Cardiac fibroblast (primary cell): ENCODE measurements around the gene SSTR3.

Experiments used
- DNase-seq, 2 donors: peaks; one replicate each; pipeline versions ENCODE4 v3.0.0 to v3.0.0-alpha.2; 2010; ENCODE audit warnings: low read depth in 2 of 2
- H3K4me3 ChIP-seq, 2 donors: replicated peaks in 1 of 2; 1 replicate in 1 of 2; 2 replicates in 1 of 2; pipeline ENCODE4 v1.5.1; 2011; ENCODE audit warnings: low read depth in 2 of 2, low read length in 2 of 2, mild to moderate bottlenecking in 2 of 2, moderate library complexity in 1 of 2
- TF ChIP-seq, protein P1 (sequence below): IDR thresholded peaks from one replicate; pipeline ENCODE4 v1.5.1; 2011; ENCODE audit warnings: low read depth, mild to moderate bottlenecking, low read length, inconsistent platforms

SSTR3 gene

DNA sequence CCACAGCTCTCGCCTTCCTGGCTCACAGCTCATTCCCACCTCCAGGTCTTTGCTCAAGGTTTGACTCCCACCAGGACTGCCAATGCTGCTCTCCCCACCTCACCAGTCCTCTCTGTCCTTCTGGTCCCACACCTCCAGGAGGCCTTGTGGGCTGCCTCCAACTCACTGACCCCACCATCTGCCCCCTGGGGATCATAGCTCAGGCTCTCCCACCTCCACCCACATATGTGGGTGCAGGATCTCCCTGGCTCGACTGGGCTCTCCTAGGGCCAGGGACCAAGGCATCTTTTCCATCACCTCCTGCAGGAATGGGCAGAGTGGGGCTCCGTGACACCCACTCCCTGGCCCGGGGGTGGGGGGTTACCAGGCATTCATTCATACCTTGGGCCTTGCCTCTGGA is 13.8 kb upstream of the SSTR3 start:
- TF ChIP-seq, protein P1, sequence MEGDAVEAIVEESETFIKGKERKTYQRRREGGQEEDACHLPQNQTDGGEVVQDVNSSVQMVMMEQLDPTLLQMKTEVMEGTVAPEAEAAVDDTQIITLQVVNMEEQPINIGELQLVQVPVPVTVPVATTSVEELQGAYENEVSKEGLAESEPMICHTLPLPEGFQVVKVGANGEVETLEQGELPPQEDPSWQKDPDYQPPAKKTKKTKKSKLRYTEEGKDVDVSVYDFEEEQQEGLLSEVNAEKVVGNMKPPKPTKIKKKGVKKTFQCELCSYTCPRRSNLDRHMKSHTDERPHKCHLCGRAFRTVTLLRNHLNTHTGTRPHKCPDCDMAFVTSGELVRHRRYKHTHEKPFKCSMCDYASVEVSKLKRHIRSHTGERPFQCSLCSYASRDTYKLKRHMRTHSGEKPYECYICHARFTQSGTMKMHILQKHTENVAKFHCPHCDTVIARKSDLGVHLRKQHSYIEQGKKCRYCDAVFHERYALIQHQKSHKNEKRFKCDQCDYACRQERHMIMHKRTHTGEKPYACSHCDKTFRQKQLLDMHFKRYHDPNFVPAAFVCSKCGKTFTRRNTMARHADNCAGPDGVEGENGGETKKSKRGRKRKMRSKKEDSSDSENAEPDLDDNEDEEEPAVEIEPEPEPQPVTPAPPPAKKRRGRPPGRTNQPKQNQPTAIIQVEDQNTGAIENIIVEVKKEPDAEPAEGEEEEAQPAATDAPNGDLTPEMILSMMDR = no peak
- no peak for DNase-seq
- H3K4me3 ChIP-seq = no peak overlapping the region

DNA sequence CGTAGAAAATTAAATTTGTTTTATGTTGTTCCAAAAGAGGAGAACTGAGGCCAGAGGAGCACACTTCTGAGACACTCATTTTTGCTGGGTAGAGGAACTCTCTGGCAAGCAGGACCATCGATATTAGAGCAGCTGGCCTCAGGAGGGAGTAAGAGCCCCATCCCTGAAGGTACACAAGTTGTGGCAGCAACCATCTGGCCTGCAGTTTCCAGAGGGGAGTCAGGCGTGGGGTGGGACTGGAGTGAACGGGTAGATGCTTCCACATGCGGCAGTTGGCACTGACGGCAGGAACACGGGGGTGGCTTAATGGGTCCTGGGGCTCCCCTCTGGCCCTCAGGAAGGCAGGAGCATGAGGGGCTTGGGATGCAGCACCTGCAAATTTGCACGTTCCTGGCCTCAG is 13.2 kb upstream of the SSTR3 start:
- TF ChIP-seq, protein P1 = peak; percentile 8
- no peak overlapping the region for H3K4me3 ChIP-seq
- DNase-seq = peak in 1 of 2 donors; percentile 23

DNA sequence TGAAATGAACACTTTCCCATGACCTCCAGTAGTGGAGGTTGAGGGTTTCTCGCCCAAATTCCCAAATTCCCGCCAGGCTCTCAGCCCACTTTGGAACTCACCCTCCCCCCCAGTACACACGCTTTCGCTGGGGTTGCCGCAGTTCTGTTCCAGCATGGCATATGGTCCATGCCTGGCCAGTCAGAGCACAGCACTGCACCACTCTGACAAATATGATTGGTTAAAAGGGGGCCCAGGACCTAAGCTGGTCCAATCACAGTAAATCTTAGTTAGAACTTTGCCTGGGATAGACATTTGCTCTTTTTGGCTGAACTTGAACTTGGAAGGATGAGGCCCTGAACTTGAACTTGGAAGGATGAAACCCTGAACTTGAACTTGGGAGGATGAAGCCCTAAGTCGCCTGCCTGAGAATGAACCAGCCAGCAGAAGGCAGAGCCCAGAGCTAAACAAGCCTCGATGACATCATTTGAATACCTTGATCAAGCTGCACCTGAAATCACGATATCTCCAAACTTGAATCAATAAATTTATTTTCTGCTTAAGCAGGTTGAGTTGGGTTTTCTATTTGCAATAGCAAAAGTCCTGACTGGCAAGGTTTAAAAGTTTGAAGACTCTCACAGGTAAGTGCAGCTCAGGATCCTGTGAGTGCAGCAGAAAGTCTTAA is 12.6 kb upstream of the SSTR3 start:
- no peak overlapping the region for H3K4me3 ChIP-seq
- DNase-seq = no peak
- TF ChIP-seq, protein P1 = no peak

DNA sequence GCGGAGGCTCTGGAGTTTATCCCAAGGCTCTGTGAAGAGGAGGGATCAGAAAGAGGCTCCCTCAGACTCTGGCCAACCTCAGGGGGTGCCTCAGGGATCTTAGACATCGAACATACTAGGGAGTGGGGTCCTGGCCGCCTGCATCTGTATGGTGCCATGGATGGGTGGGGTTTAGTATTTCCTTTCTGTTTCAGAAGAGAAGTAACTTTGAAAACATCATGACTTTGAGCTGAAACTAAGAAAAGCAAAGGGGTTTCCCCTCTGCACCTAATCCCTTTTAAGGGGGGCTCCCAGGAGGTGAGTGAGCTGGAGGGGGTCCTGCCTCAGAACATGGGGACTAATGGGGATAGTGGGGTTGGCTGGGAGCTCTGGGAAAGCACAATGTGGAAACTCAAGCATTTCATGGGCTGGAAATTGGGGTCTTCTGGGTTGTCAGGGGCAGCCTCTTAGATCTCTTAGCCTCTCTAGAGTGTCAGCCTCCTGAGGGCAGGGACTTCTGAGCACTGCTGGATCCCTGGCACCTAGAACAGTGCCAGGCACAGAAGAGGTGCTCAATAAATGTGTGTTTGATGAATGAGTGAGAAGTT is 11.8 kb upstream of the SSTR3 start:
- TF ChIP-seq, protein P1 = no peak
- DNase-seq = no peak
- no peak overlapping the region for H3K4me3 ChIP-seq

DNA sequence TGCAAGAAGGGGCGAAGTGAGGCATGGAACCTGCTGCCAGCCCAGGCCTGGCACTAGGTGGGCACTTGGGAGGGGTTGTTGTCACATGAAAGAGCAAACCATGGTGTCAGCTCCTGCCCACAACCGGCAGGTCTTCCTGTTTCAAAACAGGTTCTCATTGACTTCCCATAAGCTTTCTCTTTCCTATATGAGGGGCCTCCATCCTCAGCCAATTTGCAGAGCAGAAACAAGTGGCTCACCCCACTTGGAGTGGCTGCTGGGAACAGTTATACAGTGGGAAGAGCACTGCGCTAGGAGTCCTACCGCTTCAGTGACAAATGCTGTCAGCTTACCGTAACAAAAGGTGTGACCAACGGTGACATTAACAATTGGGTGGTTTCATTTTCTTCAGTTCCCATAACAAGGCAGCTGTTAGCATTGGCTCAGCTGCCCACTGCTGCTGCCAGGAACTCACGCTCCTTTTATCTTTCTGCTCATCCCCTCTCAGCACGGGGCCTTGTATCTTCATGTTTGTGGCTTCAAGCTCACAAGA is 10.2 kb upstream of the SSTR3 start:
- no peak for DNase-seq
- TF ChIP-seq, protein P1 = no peak
- H3K4me3 ChIP-seq = no peak overlapping the region

DNA sequence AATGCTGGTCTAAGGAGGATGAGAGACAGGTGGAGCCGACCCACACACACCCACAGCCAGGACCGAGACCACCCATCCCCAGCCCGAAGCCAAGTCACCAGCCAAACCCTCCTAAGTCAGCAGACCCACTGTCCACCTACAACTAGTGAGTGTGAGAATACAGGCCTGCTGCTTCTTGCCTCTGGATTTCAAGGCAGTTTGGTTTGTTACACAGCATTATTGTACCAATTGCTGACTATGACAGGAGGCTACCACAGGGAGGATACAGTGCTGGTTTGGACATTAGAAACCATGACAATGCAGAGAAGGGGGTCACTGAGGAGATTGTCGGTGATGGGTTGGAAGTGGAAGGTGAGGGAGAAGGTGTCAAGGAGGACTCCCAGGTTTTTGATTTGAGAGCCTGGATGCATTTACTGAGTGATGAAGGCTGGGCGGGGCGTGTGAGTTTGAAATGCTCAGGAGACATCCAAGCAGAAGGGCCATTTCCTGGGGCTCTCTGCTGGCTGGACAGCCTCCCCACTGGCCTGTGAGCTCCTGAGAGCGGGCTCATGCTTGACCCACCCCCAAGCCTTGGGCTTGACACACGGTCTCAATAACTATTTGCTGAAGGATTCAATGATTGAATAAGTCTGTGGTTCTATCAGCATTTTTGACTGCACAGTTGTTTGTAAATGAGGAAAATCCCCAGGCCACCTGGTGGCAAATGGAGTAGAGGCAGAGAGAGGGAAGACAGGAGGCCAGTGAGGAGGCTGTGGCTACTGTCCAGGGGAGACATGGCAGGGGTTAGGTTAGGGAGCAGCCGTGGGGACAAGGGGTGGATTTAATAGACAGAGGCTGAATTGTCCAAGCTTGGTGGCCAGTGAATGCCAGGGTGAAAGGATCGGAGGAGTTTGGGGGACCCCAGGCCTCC is 9.4 kb upstream of the SSTR3 start:
- TF ChIP-seq, protein P1 = no peak
- no peak overlapping the region for H3K4me3 ChIP-seq

More for the DNA sequence above, 9.4 kb upstream of the SSTR3 start:
- DNase-seq = no peak
